Stomach (tissue), 9 donors: ENCODE measurements around the gene CD33. TPM values are rescaled to one million over a fixed set of nuclear protein-coding genes. Genes with fewer than 3 reads are reported as not detected.

Experiments used
- DNase-seq, 2 donors: peaks; one replicate each; pipeline versions ENCODE4 v3.0.0 to v3.0.0-alpha.2; 2013 to 2019
- H3K27ac ChIP-seq, 5 donors: fragments of 200-600 bp in 4 of 5; sonication (generic) in 4 of 5; one replicate each; pipeline ENCODE4 v1.5.1; 2013 to 2019; ENCODE audit warnings: mild to moderate bottlenecking in 1 of 5, moderate library complexity in 1 of 5
- H3K27me3 ChIP-seq, 3 donors: fragments of 200-600 bp; sonication (generic); one replicate each; pipeline ENCODE4 v1.5.1; 2017 to 2019; ENCODE audit warnings: mixed run types in 1 of 3
- H3K36me3 ChIP-seq, 4 donors: fragments of 200-600 bp; sonication (generic); 1 replicate in 3 of 4; 2 replicates in 1 of 4; pipeline ENCODE4 v1.5.1; 2016 to 2019
- H3K4me1 ChIP-seq, 4 donors: fragments of 200-600 bp; sonication (generic); one replicate each; pipeline ENCODE4 v1.5.1; 2016 to 2019
- H3K4me3 ChIP-seq, 4 donors: fragments of 200-600 bp; sonication (generic) in 3 of 4; one replicate each; pipeline ENCODE4 v1.5.1; 2016 to 2019; ENCODE audit warnings: mild to moderate bottlenecking in 1 of 4
- H3K9me3 ChIP-seq, 4 donors: fragments of 200-600 bp; sonication (generic); one replicate each; pipeline ENCODE4 v1.5.1; 2016 to 2019
- EP300 ChIP-seq: sonication (generic); formaldehyde crosslinking; IDR thresholded peaks from one replicate; pipeline ENCODE4 v1.6.1; 2017; ENCODE audit warnings: antibody characterized with exemption
- POLR2A ChIP-seq, 4 donors: fragments of 450-650 bp; IDR thresholded peaks; one replicate each; pipeline ENCODE4 v1.6.1; 2016; ENCODE audit warnings: antibody characterized with exemption in 4 of 4, control low read depth in 2 of 4, mild to moderate bottlenecking in 1 of 4, moderate library complexity in 1 of 4
- POLR2AphosphoS5 ChIP-seq, 3 donors: sonication (generic); formaldehyde crosslinking; IDR thresholded peaks; one replicate each; pipeline ENCODE4 v1.6.1; 2016; ENCODE audit warnings: antibody characterized with exemption in 3 of 3
- WGBS, 5 donors: extraction: QIAGEN DNeasy Blood & Tissue Kit in 3 of 5; methylation state at CpG; one replicate each; pipeline versions ENCODE4 v1.1.5 to v1.1.7; 2013 to 2018; 5-methylcytosine and 5-hydroxymethylcytosine counted together
- intact Hi-C: fragments of 100-400 bp; cut with DNase I; formaldehyde crosslinking; loops from one replicate; pipeline ENCODE4 v1.15.1; 2023; ENCODE audit warnings: low total_unique reads
- polyA plus RNA-seq, 3 donors: library from polyadenylated mRNA; stranded (reverse); fragments of 200-250 nt; gene quantifications; one replicate each; pipeline ENCODE4 v1.2.3, GENCODE V29; 2013
- total RNA-seq, 5 donors: library from RNA; depleted of rRNA; stranded (reverse); fragments of >200 nt; gene quantifications; one replicate each; pipeline versions ENCODE4 v1.1.0 to v1.2.3, GENCODE V29; 2014 to 2016
- TF ChIP-seq, protein P1 (sequence below), 7 experiments: fragments of 450-650 bp in 4 of 7; fragments of 200-600 bp in 3 of 7; sonication (generic) in 3 of 7; IDR thresholded peaks; one replicate each; pipeline ENCODE4 v1.5.1; 2016 to 2019; ENCODE audit warnings: antibody characterized with exemption in 7 of 7, control low read depth in 2 of 7, mild to moderate bottlenecking in 1 of 7
- donor health status: healthy with polysubstance abuse.
- donor health status: Bipolar disorder and iron deficiency.
- donor health status: healthy.

Gene CD33
- total and polyA plus RNA-seq, 8 donors: 1.7 to 4.8 (median 3.0) TPM; not detected in 3

DNA sequence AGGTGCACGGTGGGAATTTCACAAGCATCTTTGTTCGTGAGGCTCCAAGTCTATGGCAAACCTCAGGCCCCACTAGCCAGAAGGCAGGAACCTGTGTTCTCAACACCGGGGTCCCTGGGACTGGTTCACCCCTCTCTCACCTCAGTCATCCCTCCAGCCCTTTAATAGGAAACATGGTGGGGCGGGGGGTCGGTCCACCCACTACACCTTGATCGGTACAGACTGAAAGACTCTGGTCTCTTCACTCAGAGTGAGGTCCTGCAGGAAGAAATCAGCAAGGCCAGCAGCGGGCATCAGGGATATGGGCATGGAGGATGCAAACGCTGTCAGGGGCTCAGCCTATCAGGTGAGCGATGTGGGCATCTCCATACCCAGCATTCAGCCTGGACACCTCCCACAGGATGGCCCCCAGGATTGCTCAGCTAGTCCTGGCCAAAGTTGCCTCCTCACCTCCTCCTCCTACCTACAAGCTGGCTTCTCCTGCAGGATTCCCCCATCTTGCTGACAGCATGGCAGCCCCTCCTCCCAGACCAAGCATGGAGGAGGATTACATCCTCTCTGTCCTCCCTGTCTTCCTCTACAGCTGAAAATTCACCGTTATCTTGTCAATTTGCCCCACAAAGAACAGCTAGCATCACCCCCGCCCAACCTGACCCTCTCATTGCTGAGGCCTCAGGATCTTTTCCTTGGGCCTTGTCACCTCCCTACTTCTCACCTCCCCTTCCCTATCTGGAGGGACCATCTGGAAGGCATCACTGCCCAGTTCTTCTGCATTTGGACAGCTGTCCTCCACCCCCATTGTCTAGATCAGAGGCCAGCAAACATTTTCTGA, 37.3 kb upstream of the CD33 start:
- 81 to 90% (median 88%) methylated on average over 11 of the region's 11 CpGs for WGBS, 5 donors
- Histone ChIP-seq H3K36me3 (no peaks in the 10 kb centered on the region), H3K9me3 (no peaks in the 10 kb centered on the region), H3K4me1 (no peaks in the 10 kb centered on the region), H3K27ac (no peak overlapping the region), H3K27me3 (peaks cover 0 to 34% (median 4%) of the 10 kb centered on the region in 3 donors), H3K4me3 (no peak overlapping the region)
- TF ChIP-seq POLR2AphosphoS5 (IDR thresholded peaks at IDR 0.05): no peak
- TF ChIP-seq, protein P1, sequence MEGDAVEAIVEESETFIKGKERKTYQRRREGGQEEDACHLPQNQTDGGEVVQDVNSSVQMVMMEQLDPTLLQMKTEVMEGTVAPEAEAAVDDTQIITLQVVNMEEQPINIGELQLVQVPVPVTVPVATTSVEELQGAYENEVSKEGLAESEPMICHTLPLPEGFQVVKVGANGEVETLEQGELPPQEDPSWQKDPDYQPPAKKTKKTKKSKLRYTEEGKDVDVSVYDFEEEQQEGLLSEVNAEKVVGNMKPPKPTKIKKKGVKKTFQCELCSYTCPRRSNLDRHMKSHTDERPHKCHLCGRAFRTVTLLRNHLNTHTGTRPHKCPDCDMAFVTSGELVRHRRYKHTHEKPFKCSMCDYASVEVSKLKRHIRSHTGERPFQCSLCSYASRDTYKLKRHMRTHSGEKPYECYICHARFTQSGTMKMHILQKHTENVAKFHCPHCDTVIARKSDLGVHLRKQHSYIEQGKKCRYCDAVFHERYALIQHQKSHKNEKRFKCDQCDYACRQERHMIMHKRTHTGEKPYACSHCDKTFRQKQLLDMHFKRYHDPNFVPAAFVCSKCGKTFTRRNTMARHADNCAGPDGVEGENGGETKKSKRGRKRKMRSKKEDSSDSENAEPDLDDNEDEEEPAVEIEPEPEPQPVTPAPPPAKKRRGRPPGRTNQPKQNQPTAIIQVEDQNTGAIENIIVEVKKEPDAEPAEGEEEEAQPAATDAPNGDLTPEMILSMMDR (IDR thresholded peaks at IDR 0.05): no peak
- TF ChIP-seq POLR2A (IDR thresholded peaks at IDR 0.05): no peak
- TF ChIP-seq EP300: no peak
- no peak for DNase-seq
- intact Hi-C loops: no loop called here

DNA sequence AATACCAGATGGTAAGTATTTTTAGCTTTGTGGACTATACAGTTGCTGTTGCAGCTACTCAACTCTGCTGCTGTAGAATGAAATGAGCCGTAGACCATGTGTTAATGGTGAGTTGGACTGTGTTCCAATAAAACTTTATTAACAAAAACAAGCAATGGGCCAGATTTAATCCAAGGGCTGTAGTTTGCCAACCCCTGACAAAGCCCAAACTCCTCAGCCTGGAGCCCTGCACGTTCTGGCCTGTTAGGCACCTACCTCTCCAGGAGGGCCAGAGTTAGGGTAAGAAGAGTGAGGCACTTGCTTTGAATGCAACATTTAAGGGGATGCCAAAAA, 36.7 kb upstream of the CD33 start:
- TF ChIP-seq POLR2A (IDR thresholded peaks at IDR 0.05) (no peak), POLR2AphosphoS5 (IDR thresholded peaks at IDR 0.05) (no peak), EP300 (no peak)
- TF ChIP-seq, protein P1 (IDR thresholded peaks at IDR 0.05): no peak

DNA sequence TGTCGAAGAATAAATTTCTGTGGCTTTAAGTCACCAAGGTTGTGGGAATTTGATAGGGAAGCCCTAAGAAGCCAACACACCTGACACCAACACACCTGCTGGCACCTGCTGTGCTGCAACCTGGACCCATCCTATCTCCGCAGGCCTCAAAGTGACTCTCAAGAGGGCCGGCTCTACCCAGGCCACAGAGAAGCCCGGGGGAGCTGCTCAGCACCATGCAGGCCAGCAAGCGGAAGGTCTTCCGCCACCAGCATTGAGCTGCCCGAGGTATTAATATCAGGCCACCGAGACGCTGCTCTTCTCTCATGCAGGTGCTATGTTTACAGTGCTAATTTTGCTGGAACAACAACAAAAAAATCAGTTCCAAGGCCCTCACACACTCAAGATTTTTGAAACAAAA, 32.2 kb upstream of the CD33 start:
- peaks cover 0 to 10% (median 0%) of the 10 kb centered on the region in 3 donors for H3K27me3 ChIP-seq
- H3K4me1 ChIP-seq: no peaks in the 10 kb centered on the region
- intact Hi-C loops: no loop called here
- H3K36me3 ChIP-seq: no peaks in the 10 kb centered on the region
- no peak for DNase-seq
- WGBS, 5 donors: 63 to 90% (median 84%) methylated on average over 7 to 9 of the region's 9 CpGs
- H3K27ac ChIP-seq: no peak overlapping the region
- TF ChIP-seq POLR2A (IDR thresholded peaks at IDR 0.05) (no peak), POLR2AphosphoS5 (IDR thresholded peaks at IDR 0.05) (no peak), EP300 (no peak)
- TF ChIP-seq, protein P1 (IDR thresholded peaks at IDR 0.05): no peak
- H3K4me3 ChIP-seq: no peak overlapping the region
- no peaks in the 10 kb centered on the region for H3K9me3 ChIP-seq

More for the DNA sequence above, 36.7 kb upstream of the CD33 start:
- Histone ChIP-seq H3K27ac (no peak overlapping the region), H3K36me3 (no peaks in the 10 kb centered on the region), H3K4me1 (no peaks in the 10 kb centered on the region), H3K4me3 (no peak overlapping the region), H3K27me3 (peaks cover 0 to 34% (median 4%) of the 10 kb centered on the region in 3 donors), H3K9me3 (no peaks in the 10 kb centered on the region)
- intact Hi-C loops: no loop called here
- 76 to 88% (median 85%) methylated on average over 2 of the region's 2 CpGs for WGBS, 5 donors
- no peak for DNase-seq

DNA sequence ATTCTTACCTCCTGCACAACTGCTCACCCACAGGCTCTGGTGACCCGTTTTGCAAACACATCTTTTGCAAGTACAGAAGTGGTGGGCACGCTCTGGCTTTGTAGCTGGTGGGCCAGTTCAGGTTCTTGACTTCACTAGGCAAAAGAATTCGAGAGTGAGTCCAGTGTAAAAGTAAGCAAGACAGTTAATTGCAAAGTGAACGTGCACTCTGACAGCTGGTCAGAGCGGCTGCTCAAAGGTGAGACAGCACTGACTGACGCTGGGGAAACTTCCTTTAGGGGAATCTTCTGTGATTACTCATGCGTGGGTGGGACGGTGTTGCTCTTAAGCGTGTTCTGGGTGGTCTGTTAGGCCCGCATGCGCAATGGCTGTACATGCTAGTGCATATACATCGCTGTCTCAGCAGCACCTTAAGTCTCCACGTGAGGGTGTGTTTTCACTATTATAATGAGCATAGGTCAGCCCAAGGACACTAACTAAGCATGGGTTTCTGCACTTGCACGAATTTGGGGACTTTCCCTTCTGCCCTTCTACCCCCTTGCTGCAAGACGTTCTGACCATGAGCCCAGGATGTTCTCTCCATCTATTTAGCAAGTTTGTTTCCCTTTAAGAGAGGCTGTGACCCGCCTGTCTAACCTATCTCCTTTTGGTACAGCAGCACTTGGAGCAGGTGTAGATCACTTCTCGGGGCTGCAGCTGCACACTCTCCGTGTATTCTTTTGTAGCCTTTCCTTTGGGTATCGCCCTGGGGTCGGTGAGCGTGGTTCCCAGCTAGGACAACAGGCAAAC, 30.2 kb upstream of the CD33 start:
- DNase-seq: no peak
- Histone ChIP-seq H3K4me1 (no peaks in the 10 kb centered on the region), H3K27me3 (peaks cover 0 to 31% (median 7%) of the 10 kb centered on the region in 3 donors), H3K27ac (no peak overlapping the region), H3K36me3 (no peaks in the 10 kb centered on the region), H3K4me3 (no peak overlapping the region), H3K9me3 (no peaks in the 10 kb centered on the region)
- 56 to 67% (median 59%) methylated on average over 16 to 21 of the region's 21 CpGs for WGBS, 5 donors
- intact Hi-C loops: no loop called here
- no peak for TF ChIP-seq EP300
- no peak for TF ChIP-seq POLR2A (IDR thresholded peaks at IDR 0.05)
- TF ChIP-seq, protein P1 (IDR thresholded peaks at IDR 0.05): no peak
- no peak for TF ChIP-seq POLR2AphosphoS5 (IDR thresholded peaks at IDR 0.05)
